ENCODE data around the gene TRPM8. TPM values are rescaled to one million over a fixed set of nuclear protein-coding genes. Genes with fewer than 3 reads are reported as not detected.

The TRPM8 gene
- total RNA-seq, 2 donors from 2014 or later, result not detected

- Histone ChIP-seq H3K4me1 (ENCODE audit: control insufficient read depth, insufficient read depth, low read length) (no peaks in the 10 kb centered on the region), H3K9me3 (ENCODE audit: control insufficient read depth, low read length) (no peaks in the 10 kb centered on the region), H3K36me3 (ENCODE audit: control insufficient read depth, insufficient read depth, low read length) (no peaks in the 10 kb centered on the region), H3K4me3 (ENCODE audit: low read length) (no peak overlapping the region), H3K9ac (ENCODE audit: extremely low read depth, low read length, poor library complexity, severe bottlenecking) (no peak overlapping the region), H3K27ac (ENCODE audit: low read depth, low read length) (no peak overlapping the region), H3K27me3 (ENCODE audit: control insufficient read depth, insufficient read depth, low read length, poor library complexity, severe bottlenecking) (no peaks in the 10 kb centered on the region)
- H3K36me3 Mint-ChIP-seq (ENCODE audit: low read depth), result no peaks in the 10 kb centered on the region
- DNase-seq, result no peak
- no peaks in the 10 kb centered on the region for H3K4me1 Mint-ChIP-seq
- H3K27me3 Mint-ChIP-seq (ENCODE audit: insufficient read depth), result peaks cover 2% of the 10 kb centered on the region
- TF ChIP-seq CTCF (conservative IDR thresholded peaks at IDR 0.05), result no peak
- no peak overlapping the region for H3K27ac Mint-ChIP-seq
- WGBS, 2 experiments (ENCODE audit: insufficient coverage in 1 of 2, insufficient read length in 1 of 2), result 90% methylated on average over 1 of the region's 1 CpG; no CpG with 5 or more reads in 1 of the 2 experiments
- no peak overlapping the region for H3K4me3 Mint-ChIP-seq
- H3K9me3 Mint-ChIP-seq, result peaks cover 8% of the 10 kb centered on the region
These were observed 27.1 kb downstream of the TRPM8 start for GRCh38 chr2:233944269-233944668.

GRCh38 chr2:233944722-233945121, 27.5 kb downstream of the TRPM8 start:
- H3K4me1 Mint-ChIP-seq, result no peaks in the 10 kb centered on the region
- 86% methylated on average over 1 of the region's 1 CpG; no CpG with 5 or more reads in 1 of the 2 experiments for WGBS, 2 experiments (ENCODE audit: insufficient coverage in 1 of 2, insufficient read length in 1 of 2)
- no peak for TF ChIP-seq CTCF (conservative IDR thresholded peaks at IDR 0.05)

GRCh38 chr2:233945146-233945545, 28.0 kb downstream of the TRPM8 start:
- H3K4me1 Mint-ChIP-seq, result no peaks in the 10 kb centered on the region
- H3K4me1 ChIP-seq (ENCODE audit: control insufficient read depth, insufficient read depth, low read length), result no peaks in the 10 kb centered on the region
- H3K36me3 Mint-ChIP-seq (ENCODE audit: low read depth), result no peaks in the 10 kb centered on the region
- peaks cover 8% of the 10 kb centered on the region for H3K9me3 Mint-ChIP-seq
- no peak for TF ChIP-seq CTCF (conservative IDR thresholded peaks at IDR 0.05)
- no peak overlapping the region for H3K4me3 Mint-ChIP-seq
- H3K27me3 Mint-ChIP-seq (ENCODE audit: insufficient read depth), result peaks cover 2% of the 10 kb centered on the region
- no peak overlapping the region for H3K27ac ChIP-seq (ENCODE audit: low read depth, low read length)
- H3K4me3 ChIP-seq (ENCODE audit: low read length), result no peak overlapping the region
- H3K36me3 ChIP-seq (ENCODE audit: control insufficient read depth, insufficient read depth, low read length), result no peaks in the 10 kb centered on the region
- 92 to 100% methylated on average over 3 of the region's 3 CpGs for WGBS, 2 experiments (ENCODE audit: insufficient coverage in 1 of 2, insufficient read length in 1 of 2)
- no peaks in the 10 kb centered on the region for H3K9me3 ChIP-seq (ENCODE audit: control insufficient read depth, low read length)
- no peaks in the 10 kb centered on the region for H3K27me3 ChIP-seq (ENCODE audit: control insufficient read depth, insufficient read depth, low read length, poor library complexity, severe bottlenecking)
- DNase-seq, result no peak
- no peak overlapping the region for H3K27ac Mint-ChIP-seq
- no peak overlapping the region for H3K9ac ChIP-seq (ENCODE audit: extremely low read depth, low read length, poor library complexity, severe bottlenecking)

More at GRCh38 chr2:233944722-233945121, 27.5 kb downstream of the TRPM8 start:
- no peaks in the 10 kb centered on the region for H3K36me3 ChIP-seq (ENCODE audit: control insufficient read depth, insufficient read depth, low read length)
- Mint-ChIP-seq H3K4me3 (no peak overlapping the region), H3K27me3 (ENCODE audit: insufficient read depth) (peaks cover 2% of the 10 kb centered on the region), H3K9me3 (peaks cover 8% of the 10 kb centered on the region), H3K36me3 (ENCODE audit: low read depth) (no peaks in the 10 kb centered on the region), H3K27ac (no peak overlapping the region)
- no peaks in the 10 kb centered on the region for H3K27me3 ChIP-seq (ENCODE audit: control insufficient read depth, insufficient read depth, low read length, poor library complexity, severe bottlenecking)
- H3K4me1 ChIP-seq (ENCODE audit: control insufficient read depth, insufficient read depth, low read length), result no peaks in the 10 kb centered on the region
- no peak overlapping the region for H3K4me3 ChIP-seq (ENCODE audit: low read length)
- no peak overlapping the region for H3K27ac ChIP-seq (ENCODE audit: low read depth, low read length)
- H3K9ac ChIP-seq (ENCODE audit: extremely low read depth, low read length, poor library complexity, severe bottlenecking), result no peak overlapping the region
- DNase-seq, result no peak
- H3K9me3 ChIP-seq (ENCODE audit: control insufficient read depth, low read length), result no peaks in the 10 kb centered on the region
